ENCODE results near the gene MIOX. TPM values are rescaled to one million over a fixed set of nuclear protein-coding genes. Genes with fewer than 3 reads are reported as not detected.

Gene MIOX
- total and polyA plus RNA-seq, 2 of the 13 experiments (the other 11 are each of a cell fraction or from before 2014, with no cell fraction given), result 1.5 to 2.9 TPM

DNA sequence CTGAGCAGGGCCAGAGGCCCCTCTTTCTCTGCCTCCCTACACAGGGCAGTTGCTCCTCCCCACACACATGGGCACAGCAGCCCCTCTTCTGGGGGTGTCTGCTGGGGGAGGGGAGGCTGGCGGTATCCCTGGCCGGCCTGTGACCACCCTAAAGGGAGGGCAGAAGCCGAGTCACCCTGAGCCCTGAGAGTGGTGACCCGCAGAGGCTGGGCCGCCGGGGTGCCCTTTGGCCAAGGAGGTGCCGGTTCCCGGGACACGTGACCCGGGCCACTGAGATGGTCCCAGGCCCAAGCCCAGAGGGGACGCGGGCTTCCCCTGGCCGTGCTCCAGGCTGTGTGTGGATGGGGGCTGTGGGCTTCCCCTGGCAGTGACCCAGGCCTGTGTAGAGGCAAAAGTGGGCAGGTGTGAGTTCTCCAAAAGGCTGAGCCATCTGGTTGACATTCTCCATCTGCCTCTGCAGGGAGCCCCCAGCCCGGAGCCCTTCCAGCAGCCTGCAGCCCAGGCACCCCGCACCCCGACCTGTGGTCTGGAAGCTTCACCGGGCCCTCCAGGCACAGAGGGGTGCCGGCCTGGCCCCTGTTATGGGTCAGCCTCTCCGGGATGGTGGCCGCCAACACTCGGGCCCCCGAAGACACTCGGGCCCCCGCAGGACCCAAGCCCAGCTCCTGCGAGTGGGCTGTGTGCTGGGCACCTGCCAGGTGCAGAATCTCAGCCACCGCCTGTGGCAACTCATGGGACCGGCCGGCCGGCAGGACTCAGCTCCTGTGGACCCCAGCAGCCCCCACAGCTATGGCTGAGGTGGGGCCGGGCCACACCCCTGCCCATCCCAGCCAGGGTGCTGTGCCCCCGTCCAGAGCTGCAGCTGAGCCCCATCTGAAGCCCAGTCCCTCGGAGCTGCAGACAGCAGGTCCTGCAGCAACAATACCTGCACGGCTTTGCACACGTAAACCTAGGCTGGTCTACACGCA is 4.3 kb upstream of the MIOX start (continued):
- TF ChIP-seq, protein P1, sequence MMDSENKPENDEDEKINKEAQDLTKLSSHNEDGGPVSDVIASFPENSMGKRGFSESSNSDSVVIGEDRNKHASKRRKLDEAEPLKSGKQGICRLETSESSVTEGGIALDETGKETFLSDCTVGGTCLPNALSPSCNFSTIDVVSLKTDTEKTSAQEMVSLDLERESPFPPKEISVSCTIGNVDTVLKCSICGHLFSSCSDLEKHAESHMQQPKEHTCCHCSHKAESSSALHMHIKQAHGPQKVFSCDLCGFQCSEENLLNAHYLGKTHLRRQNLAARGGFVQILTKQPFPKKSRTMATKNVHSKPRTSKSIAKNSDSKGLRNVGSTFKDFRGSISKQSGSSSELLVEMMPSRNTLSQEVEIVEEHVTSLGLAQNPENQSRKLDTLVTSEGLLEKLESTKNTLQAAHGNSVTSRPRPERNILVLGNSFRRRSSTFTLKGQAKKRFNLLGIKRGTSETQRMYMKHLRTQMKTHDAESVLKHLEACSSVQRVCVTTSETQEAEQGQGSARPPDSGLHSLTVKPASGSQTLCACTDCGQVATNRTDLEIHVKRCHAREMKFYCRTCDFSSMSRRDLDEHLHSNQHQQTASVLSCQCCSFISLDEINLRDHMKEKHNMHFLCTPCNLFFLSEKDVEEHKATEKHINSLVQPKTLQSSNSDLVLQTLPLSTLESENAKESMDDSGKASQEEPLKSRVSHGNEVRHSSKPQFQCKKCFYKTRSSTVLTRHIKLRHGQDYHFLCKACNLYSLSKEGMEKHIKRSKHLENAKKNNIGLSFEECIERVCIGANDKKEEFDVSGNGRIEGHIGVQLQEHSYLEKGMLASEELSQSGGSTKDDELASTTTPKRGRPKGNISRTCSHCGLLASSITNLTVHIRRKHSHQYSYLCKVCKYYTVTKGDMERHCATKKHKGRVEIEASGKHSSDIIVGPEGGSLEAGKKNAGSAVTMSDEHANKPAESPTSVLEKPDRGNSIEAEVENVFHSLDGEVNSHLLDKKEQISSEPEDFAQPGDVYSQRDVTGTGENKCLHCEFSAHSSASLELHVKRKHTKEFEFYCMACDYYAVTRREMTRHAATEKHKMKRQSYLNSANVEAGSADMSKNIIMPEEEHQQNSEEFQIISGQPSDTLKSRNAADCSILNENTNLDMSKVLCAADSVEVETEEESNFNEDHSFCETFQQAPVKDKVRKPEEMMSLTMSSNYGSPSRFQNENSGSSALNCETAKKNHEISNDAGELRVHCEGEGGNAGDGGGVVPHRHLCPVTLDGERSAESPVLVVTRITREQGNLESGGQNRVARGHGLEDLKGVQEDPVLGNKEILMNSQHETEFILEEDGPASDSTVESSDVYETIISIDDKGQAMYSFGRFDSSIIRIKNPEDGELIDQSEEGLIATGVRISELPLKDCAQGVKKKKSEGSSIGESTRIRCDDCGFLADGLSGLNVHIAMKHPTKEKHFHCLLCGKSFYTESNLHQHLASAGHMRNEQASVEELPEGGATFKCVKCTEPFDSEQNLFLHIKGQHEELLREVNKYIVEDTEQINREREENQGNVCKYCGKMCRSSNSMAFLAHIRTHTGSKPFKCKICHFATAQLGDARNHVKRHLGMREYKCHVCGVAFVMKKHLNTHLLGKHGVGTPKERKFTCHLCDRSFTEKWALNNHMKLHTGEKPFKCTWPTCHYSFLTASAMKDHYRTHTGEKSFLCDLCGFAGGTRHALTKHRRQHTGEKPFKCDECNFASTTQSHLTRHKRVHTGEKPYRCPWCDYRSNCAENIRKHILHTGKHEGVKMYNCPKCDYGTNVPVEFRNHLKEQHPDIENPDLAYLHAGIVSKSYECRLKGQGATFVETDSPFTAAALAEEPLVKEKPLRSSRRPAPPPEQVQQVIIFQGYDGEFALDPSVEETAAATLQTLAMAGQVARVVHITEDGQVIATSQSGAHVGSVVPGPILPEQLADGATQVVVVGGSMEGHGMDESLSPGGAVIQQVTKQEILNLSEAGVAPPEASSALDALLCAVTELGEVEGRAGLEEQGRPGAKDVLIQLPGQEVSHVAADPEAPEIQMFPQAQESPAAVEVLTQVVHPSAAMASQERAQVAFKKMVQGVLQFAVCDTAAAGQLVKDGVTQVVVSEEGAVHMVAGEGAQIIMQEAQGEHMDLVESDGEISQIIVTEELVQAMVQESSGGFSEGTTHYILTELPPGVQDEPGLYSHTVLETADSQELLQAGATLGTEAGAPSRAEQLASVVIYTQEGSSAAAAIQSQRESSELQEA (CRISPR knock-in tag; IDR thresholded peaks at IDR 0.05; ENCODE audit: not compliant biosample characterization), result no peak
- TF ChIP-seq ZBTB1 (CRISPR knock-in tag; IDR thresholded peaks at IDR 0.05; ENCODE audit: borderline replicate concordance) (no peak), ZNF281 (CRISPR knock-in tag; IDR thresholded peaks at IDR 0.05; ENCODE audit: borderline replicate concordance) (no peak), MAFG (CRISPR knock-in tag; IDR thresholded peaks at IDR 0.05) (no peak), TEAD2 (CRISPR knock-in tag; IDR thresholded peaks at IDR 0.05) (no peak), ZNF781 (CRISPR knock-in tag; IDR thresholded peaks at IDR 0.05; ENCODE audit: borderline replicate concordance, not compliant biosample characterization) (no peak), GATAD2A (CRISPR knock-in tag; IDR thresholded peaks at IDR 0.05) (peak; percentile 29; the same call in 1 of the 2 replicates), FOXO1 (CRISPR knock-in tag; IDR thresholded peaks at IDR 0.05) (0 out of 2 replicates have a peak, but pooled peaks have one; percentile 1), NR1H2 (CRISPR knock-in tag; IDR thresholded peaks at IDR 0.05; ENCODE audit: borderline replicate concordance, low read depth) (no peak)
- TF ChIP-seq, protein P2, sequence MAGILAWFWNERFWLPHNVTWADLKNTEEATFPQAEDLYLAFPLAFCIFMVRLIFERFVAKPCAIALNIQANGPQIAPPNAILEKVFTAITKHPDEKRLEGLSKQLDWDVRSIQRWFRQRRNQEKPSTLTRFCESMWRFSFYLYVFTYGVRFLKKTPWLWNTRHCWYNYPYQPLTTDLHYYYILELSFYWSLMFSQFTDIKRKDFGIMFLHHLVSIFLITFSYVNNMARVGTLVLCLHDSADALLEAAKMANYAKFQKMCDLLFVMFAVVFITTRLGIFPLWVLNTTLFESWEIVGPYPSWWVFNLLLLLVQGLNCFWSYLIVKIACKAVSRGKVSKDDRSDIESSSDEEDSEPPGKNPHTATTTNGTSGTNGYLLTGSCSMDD (CRISPR knock-in tag; IDR thresholded peaks at IDR 0.05), result no peak
- TF ChIP-seq, protein P3, sequence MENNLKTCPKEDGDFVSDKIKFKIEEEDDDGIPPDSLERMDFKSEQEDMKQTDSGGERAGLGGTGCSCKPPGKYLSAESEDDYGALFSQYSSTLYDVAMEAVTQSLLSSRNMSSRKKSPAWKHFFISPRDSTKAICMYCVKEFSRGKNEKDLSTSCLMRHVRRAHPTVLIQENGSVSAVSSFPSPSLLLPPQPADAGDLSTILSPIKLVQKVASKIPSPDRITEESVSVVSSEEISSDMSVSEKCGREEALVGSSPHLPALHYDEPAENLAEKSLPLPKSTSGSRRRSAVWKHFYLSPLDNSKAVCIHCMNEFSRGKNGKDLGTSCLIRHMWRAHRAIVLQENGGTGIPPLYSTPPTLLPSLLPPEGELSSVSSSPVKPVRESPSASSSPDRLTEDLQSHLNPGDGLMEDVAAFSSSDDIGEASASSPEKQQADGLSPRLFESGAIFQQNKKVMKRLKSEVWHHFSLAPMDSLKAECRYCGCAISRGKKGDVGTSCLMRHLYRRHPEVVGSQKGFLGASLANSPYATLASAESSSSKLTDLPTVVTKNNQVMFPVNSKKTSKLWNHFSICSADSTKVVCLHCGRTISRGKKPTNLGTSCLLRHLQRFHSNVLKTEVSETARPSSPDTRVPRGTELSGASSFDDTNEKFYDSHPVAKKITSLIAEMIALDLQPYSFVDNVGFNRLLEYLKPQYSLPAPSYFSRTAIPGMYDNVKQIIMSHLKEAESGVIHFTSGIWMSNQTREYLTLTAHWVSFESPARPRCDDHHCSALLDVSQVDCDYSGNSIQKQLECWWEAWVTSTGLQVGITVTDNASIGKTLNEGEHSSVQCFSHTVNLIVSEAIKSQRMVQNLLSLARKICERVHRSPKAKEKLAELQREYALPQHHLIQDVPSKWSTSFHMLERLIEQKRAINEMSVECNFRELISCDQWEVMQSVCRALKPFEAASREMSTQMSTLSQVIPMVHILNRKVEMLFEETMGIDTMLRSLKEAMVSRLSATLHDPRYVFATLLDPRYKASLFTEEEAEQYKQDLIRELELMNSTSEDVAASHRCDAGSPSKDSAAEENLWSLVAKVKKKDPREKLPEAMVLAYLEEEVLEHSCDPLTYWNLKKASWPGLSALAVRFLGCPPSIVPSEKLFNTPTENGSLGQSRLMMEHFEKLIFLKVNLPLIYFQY (CRISPR knock-in tag; IDR thresholded peaks at IDR 0.05; ENCODE audit: borderline replicate concordance), result no peak
